Measurements from ENCODE around the gene CYFIP1. TPM values are rescaled to one million over a fixed set of nuclear protein-coding genes. Genes with fewer than 3 reads are reported as not detected.

The CYFIP1 gene
- polyA plus RNA-seq, 1 donor from 2014 or later: 9.3 TPM

DNA sequence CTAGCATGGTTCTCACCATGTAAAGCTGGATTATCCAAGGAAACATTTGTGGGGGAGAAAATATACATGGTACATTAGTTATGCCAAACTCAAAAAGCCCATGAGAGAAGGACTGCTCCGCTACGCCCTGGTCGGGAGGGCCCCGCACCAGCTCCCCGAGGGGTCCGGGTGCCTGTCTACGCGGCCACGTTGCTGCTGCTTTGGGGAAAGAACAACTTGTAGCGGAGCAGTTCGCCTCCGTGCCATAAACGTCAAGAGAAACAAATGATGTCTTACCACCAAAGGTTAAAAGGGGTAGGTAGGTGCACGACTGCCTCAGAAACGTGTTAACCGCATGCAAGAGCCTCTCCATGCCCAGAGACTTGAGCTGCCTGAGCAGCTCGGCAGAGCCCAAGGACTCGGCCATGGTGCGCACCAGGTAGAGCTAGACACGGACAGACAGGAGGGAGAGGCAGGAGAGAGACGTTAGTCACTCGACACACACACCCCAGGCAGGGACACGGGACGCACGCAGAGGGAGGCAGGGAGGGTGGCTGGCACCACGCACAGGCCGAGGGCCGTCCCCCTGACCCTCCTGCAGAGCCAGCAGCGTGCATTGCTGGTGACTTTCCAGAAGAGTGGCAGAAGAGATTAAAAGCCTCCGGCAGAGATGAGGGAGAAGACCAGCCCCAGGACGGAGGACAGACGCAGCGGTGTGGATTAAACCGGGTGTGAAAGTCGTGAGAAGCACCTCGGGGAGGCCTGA is 63.4 kb downstream of the CYFIP1 start:
- Histone ChIP-seq H4K20me1 (ENCODE audit: insufficient read depth) (no peaks in the 10 kb centered on the region), H3K9me3 (ENCODE audit: low read length) (no peaks in the 10 kb centered on the region), H3F3A (ENCODE audit: insufficient read depth, low read length, poor library complexity, severe bottlenecking) (no peaks in the 10 kb centered on the region), H3K9me2 (ENCODE audit: insufficient read depth, low read length) (no peaks in the 10 kb centered on the region), H3K36me3 (ENCODE audit: insufficient read depth, low read length) (no peaks in the 10 kb centered on the region), H3K4me3 (ENCODE audit: low read length) (no peak overlapping the region), H3K4me2 (ENCODE audit: low read length) (no peak overlapping the region), H3K9ac (ENCODE audit: low read length) (no peak overlapping the region), H3K27ac (ENCODE audit: low read length) (no peak overlapping the region), H2AFZ (ENCODE audit: low read depth, low read length) (no peak overlapping the region), H3K27me3 (ENCODE audit: insufficient read depth, low read depth, low read length) (no peaks in the 10 kb centered on the region), H3K79me2 (replicated peaks; ENCODE audit: insufficient read depth, low read length) (no peaks in the 10 kb centered on the region)
- no peak for TF ChIP-seq TAF1 (IDR thresholded peaks at IDR 0.05; ENCODE audit: low read depth)

GRCh38 chr15:22915866-22916515 is 64.2 kb downstream of the CYFIP1 start:
- Histone ChIP-seq H4K20me1 (ENCODE audit: insufficient read depth) (no peaks in the 10 kb centered on the region), H3K4me2 (ENCODE audit: low read length) (no peak overlapping the region), H3K79me2 (replicated peaks; ENCODE audit: insufficient read depth, low read length) (no peaks in the 10 kb centered on the region), H3K27ac (ENCODE audit: low read length) (no peak overlapping the region), H3K9me2 (ENCODE audit: insufficient read depth, low read length) (no peaks in the 10 kb centered on the region), H3K4me3 (ENCODE audit: low read length) (no peak overlapping the region), H3K9me3 (ENCODE audit: low read length) (no peaks in the 10 kb centered on the region), H3K36me3 (ENCODE audit: insufficient read depth, low read length) (no peaks in the 10 kb centered on the region), H3F3A (ENCODE audit: insufficient read depth, low read length, poor library complexity, severe bottlenecking) (no peaks in the 10 kb centered on the region), H3K27me3 (ENCODE audit: insufficient read depth, low read depth, low read length) (no peaks in the 10 kb centered on the region), H2AFZ (ENCODE audit: low read depth, low read length) (no peak overlapping the region), H3K9ac (ENCODE audit: low read length) (no peak overlapping the region)
- TF ChIP-seq TAF1 (IDR thresholded peaks at IDR 0.05; ENCODE audit: low read depth) (no peak), EZH2 (IDR thresholded peaks at IDR 0.05; ENCODE audit: borderline replicate concordance, insufficient read depth, low read length, poor library complexity, severe bottlenecking) (no peak), REST (IDR thresholded peaks at IDR 0.05; ENCODE audit: borderline replicate concordance) (no peak), MXI1 (conservative IDR thresholded peaks at IDR 0.05; ENCODE audit: poor library complexity, severe bottlenecking) (no peak), SMC3 (conservative IDR thresholded peaks at IDR 0.05; ENCODE audit: poor library complexity) (no peak), RAD21 (conservative IDR thresholded peaks at IDR 0.05) (no peak), POLR2AphosphoS5 (IDR thresholded peaks at IDR 0.05) (no peak), EP300 (conservative IDR thresholded peaks at IDR 0.05; ENCODE audit: poor library complexity, severe bottlenecking) (no peak)
- TF ChIP-seq, protein P1, sequence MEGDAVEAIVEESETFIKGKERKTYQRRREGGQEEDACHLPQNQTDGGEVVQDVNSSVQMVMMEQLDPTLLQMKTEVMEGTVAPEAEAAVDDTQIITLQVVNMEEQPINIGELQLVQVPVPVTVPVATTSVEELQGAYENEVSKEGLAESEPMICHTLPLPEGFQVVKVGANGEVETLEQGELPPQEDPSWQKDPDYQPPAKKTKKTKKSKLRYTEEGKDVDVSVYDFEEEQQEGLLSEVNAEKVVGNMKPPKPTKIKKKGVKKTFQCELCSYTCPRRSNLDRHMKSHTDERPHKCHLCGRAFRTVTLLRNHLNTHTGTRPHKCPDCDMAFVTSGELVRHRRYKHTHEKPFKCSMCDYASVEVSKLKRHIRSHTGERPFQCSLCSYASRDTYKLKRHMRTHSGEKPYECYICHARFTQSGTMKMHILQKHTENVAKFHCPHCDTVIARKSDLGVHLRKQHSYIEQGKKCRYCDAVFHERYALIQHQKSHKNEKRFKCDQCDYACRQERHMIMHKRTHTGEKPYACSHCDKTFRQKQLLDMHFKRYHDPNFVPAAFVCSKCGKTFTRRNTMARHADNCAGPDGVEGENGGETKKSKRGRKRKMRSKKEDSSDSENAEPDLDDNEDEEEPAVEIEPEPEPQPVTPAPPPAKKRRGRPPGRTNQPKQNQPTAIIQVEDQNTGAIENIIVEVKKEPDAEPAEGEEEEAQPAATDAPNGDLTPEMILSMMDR (IDR thresholded peaks at IDR 0.05; ENCODE audit: poor library complexity, severe bottlenecking): no peak

Data from neural cell (in vitro differentiated cells).